K562 (cell line): Measurements from ENCODE around the gene DPM2. TPM values are rescaled to one million over a fixed set of nuclear protein-coding genes. Genes with fewer than 3 reads are reported as not detected.
A peak's percentile ranks its signal among the peaks of the same experiment; 100 is the strongest.

ENCODE experiments used
- POLR2G ChIP-seq: fragments of 200-400 bp; formaldehyde crosslinking; IDR thresholded peaks from 2 replicates; pipeline ENCODE4 v1.6.1; 2017; ENCODE audit warnings: low read depth, mild to moderate bottlenecking, antibody characterized with exemption, low read length, moderate library complexity
- polyA plus RNA-seq, 8 experiments: library from polyadenylated mRNA; depleted of rRNA in 4 of 8; stranded (reverse) in 5 of 8; unstranded in 3 of 8; fragments of >200 nt; fragmentation: Nextera tagmentation in 2 of 8; fragmentation: Illumina TruSeq in 1 of 8; extraction: Ambion mirVana in 2 of 8; extraction: Trizol in 1 of 8; gene quantifications; 2 replicates each; pipeline versions ENCODE4 v1.2.1 to v1.2.3, GENCODE V29; 2011 to 2014; ENCODE audit warnings: inconsistent platforms in 1 of 8, missing spikeins in 1 of 8
- total RNA-seq, 7 experiments: library from RNA; depleted of rRNA in 6 of 7; stranded (reverse); fragments of >200 nt in 6 of 7; fragmentation: Illumina TruSeq in 2 of 7; extraction: Trizol in 2 of 7; gene quantifications; 2 replicates each; pipeline versions ENCODE4 v1.2.1 to v1.2.3, GENCODE V29; 2011 to 2021; ENCODE audit warnings: low replicate concordance in 1 of 7
- TF ChIP-seq, protein P1 (sequence below): fragments of 250-450 bp; sonication (Bioruptor Pico); IDR thresholded peaks from 2 replicates; pipeline ENCODE4 v1.9.0; 2021; ENCODE audit warnings: mild to moderate bottlenecking
- TF ChIP-seq, protein P2 (sequence below): fragments of 450-650 bp; formaldehyde crosslinking; IDR thresholded peaks from 2 replicates; pipeline ENCODE4 v1.4.0; 2020; ENCODE audit warnings: mild to moderate bottlenecking, moderate library complexity
- TF ChIP-seq, protein P3 (sequence below), 2 experiments: fragments of 450-650 bp; IDR thresholded peaks; 2 replicates each; pipeline ENCODE4 v1.6.1; 2016; ENCODE audit warnings: mild to moderate bottlenecking in 2 of 2, borderline replicate concordance in 1 of 2, low read depth in 1 of 2, moderate library complexity in 1 of 2

The DPM2 gene
- total and polyA plus RNA-seq, 9 of the 15 experiments (the other 6 are each of a cell fraction or from before 2014, with no cell fraction given): 43.5 to 126 (median 71.1) TPM

DNA sequence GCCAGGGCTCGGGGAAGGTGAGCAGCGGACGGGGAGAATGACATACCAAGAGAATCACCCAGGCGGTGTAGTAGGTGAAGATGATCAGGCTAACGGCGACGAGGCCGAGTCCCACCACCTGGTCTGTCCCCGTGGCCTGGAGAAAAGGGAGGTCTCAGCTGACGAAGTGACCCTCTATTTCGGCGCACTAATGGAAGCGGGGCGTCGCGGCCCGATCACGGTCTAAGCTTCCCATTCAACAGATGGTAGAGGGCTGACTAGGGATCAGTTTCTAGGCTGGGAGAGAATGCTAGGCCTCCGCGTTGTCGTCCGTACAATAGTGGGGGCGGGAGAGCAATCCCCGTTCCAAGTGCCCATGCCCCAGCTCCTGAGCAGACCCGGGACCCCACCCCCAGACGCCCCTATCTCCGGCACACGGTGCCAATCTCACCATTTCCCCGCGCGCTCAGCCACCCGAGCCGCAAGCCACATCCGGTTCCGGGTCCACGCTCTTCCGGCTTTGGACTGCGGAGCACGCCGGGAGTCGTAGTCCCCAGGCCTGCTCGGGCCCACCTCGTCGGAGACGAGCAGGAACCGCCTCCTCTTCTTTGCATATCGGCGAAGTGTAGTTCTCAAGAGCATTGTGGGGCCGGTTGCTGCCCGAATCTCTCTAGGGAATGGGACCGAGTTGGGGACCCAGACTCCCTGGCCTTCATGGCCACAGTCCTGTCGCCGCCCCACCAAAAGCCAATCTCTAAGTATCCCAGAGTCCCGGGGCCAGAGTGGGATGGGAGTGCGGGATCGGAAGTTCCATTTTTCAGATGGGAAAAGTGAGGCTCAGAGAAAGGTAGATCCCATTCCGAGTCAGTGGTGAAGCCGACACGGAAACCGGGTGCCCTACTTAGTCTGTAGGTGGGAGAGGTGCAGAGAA lies at the start of gene DPM2 (continued):
- TF ChIP-seq, protein P1, sequence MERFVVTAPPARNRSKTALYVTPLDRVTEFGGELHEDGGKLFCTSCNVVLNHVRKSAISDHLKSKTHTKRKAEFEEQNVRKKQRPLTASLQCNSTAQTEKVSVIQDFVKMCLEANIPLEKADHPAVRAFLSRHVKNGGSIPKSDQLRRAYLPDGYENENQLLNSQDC (CRISPR knock-in tag): no peak
- TF ChIP-seq, protein P2, sequence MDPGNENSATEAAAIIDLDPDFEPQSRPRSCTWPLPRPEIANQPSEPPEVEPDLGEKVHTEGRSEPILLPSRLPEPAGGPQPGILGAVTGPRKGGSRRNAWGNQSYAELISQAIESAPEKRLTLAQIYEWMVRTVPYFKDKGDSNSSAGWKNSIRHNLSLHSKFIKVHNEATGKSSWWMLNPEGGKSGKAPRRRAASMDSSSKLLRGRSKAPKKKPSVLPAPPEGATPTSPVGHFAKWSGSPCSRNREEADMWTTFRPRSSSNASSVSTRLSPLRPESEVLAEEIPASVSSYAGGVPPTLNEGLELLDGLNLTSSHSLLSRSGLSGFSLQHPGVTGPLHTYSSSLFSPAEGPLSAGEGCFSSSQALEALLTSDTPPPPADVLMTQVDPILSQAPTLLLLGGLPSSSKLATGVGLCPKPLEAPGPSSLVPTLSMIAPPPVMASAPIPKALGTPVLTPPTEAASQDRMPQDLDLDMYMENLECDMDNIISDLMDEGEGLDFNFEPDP: no peak
- TF ChIP-seq, protein P3, sequence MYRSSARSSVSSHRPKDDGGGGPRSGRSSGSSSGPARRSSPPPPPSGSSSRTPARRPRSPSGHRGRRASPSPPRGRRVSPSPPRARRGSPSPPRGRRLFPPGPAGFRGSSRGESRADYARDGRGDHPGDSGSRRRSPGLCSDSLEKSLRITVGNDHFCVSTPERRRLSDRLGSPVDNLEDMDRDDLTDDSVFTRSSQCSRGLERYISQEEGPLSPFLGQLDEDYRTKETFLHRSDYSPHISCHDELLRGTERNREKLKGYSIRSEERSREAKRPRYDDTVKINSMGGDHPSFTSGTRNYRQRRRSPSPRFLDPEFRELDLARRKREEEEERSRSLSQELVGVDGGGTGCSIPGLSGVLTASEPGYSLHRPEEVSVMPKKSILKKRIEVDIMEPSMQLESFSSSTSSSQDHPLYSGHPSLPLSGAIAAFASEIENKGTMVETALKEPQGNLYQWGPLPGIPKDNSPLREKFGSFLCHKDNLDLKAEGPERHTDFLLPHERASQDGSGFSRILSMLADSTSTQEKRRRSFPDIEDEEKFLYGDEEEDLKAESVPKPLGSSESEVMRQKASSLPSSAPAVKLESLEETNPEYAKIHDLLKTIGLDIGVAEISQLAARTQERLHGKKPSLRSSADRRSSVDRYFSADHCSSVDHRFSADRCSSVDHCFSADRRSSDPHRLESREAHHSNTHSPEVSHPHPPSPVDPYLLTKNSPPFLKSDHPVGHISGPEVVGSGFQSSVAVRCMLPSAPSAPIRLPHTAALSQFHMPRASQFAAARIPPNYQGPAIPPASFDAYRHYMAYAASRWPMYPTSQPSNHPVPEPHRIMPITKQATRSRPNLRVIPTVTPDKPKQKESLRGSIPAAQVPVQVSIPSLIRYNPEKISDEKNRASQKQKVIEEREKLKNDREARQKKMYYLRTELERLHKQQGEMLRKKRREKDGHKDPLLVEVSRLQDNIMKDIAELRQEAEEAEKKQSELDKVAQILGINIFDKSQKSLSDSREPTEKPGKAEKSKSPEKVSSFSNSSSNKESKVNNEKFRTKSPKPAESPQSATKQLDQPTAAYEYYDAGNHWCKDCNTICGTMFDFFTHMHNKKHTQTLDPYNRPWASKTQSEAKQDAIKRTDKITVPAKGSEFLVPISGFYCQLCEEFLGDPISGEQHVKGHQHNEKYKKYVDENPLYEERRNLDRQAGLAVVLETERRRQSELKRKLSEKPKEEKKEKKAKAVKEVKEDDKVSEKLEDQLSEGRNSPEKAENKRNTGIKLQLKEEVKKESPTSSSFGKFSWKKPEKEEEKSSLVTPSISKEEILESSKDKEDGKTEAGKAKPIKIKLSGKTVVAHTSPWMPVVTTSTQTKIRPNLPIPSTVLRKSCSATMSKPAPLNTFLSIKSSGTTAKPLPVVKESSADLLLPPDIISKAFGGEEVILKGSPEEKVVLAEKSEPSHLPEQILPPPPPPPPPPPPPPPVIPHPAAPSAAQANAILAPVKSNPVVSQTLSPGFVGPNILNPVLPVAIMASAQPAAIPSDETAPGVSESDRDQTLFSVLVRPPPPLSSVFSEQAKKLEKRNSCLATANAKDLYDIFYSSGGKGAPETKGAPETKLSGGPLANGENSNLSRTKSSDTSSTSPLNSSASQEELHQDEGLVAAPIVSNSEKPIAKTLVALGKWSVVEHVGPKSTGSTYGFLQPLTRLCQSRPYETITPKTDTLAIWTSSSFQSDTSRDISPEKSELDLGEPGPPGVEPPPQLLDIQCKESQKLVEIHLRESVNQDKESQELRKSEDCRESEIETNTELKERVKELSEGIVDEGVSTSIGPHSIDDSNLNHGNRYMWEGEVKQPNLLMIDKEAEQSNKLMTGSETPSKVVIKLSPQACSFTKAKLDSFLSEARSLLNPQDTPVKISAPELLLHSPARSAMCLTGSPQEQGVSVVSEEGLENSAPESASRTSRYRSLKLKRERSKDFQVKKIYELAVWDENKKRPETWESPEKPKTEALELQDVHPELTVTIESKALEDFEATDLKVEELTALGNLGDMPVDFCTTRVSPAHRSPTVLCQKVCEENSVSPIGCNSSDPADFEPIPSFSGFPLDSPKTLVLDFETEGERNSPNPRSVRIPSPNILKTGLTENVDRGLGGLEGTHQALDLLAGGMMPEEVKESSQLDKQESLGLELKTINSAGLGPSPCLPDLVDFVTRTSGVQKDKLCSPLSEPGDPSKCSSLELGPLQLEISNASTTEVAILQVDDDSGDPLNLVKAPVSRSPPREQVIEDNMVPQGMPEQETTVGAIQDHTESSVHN (IDR thresholded peaks at IDR 0.05; ENCODE audit: borderline replicate concordance in 1 of 2, low read depth in 1 of 2): no peak
- peak; percentile 89 for TF ChIP-seq POLR2G
